Measurements from ENCODE around the gene LRRC8D.
"Not testable (repeated sequence)": the region's sequence is repeated elsewhere in the genome, so short reads cannot be mapped to it uniquely, and the experiment has no call there.

Gene LRRC8D

GRCh38 chr1:89790592-89790991, 30.2 kb upstream of the LRRC8D start:
- H2BK15ac ChIP-seq (ENCODE audit: low read length) = no peak overlapping the region
- no peak for DNase-seq (ENCODE audit: low spot score)
- H3K27ac ChIP-seq (replicated peaks; ENCODE audit: low read length) = no peak overlapping the region
- H3K4ac ChIP-seq (ENCODE audit: low read length) = no peak overlapping the region
- H3K9me3 ChIP-seq (replicated peaks in 1 of 2; ENCODE audit: control insufficient read depth in 2 of 2, insufficient read depth in 1 of 2, low read depth in 1 of 2, low read length in 2 of 2) = no peaks in the 10 kb centered on the region
- H2AFZ ChIP-seq (ENCODE audit: low read length) = no peak overlapping the region
- no peak overlapping the region for H2AK5ac ChIP-seq (ENCODE audit: low read depth, low read length)
- H3K18ac ChIP-seq (ENCODE audit: low read length) = no peak overlapping the region
- peaks cover 0 to 7% (median 0%) of the 10 kb centered on the region in 3 experiments for H3K27me3 ChIP-seq (ENCODE audit: control insufficient read depth in 3 of 3, insufficient read depth in 3 of 3, low read depth in 1 of 3, low read length in 3 of 3)
- no peaks in the 10 kb centered on the region for H3K36me3 ChIP-seq (replicated peaks in 1 of 2; ENCODE audit: control insufficient read depth in 2 of 2, insufficient read depth in 2 of 2, low read length in 2 of 2)
- H3K4me3 ChIP-seq (ENCODE audit: low read length in 2 of 2) = no peak overlapping the region
- H3K23ac ChIP-seq (ENCODE audit: low read depth, low read length, poor library complexity) = no peak overlapping the region
- no peak overlapping the region for H2BK120ac ChIP-seq (ENCODE audit: low read depth, low read length)
- no peak overlapping the region for H3K9ac ChIP-seq (ENCODE audit: low read depth, low read length, poor library complexity)
- no peak overlapping the region for H3K4me2 ChIP-seq (ENCODE audit: insufficient read depth, low read length, poor library complexity, severe bottlenecking)
- WGBS, 2 donors (ENCODE audit: extremely low coverage in 2 of 2, insufficient read length in 2 of 2, insufficient replicate concordance in 1 of 2) = no CpG with 5 or more reads among the region's 2 CpGs
- H3K14ac ChIP-seq (ENCODE audit: low read length) = no peak overlapping the region
- no peak overlapping the region for H2BK12ac ChIP-seq (ENCODE audit: low read length)
- H3K79me1 ChIP-seq (ENCODE audit: low read depth, low read length) = no peaks in the 10 kb centered on the region
- H3K4me1 ChIP-seq (ENCODE audit: control insufficient read depth in 2 of 2, insufficient read depth in 1 of 2, low read depth in 1 of 2, low read length in 2 of 2) = peaks cover 4 to 6% of the 10 kb centered on the region in 2 donors
- no peak overlapping the region for H4K8ac ChIP-seq (ENCODE audit: low read depth, low read length)
- no peak overlapping the region for H2BK5ac ChIP-seq (ENCODE audit: low read length)
- no peak overlapping the region for H4K91ac ChIP-seq (ENCODE audit: low read depth, low read length, poor library complexity)

GRCh38 chr1:89791064-89791726, 29.6 kb upstream of the LRRC8D start:
- Histone ChIP-seq H2BK15ac (ENCODE audit: low read length) (no peak overlapping the region), H3K9ac (ENCODE audit: low read depth, low read length, poor library complexity) (no peak overlapping the region), H2BK12ac (ENCODE audit: low read length) (no peak overlapping the region), H3K4me1 (ENCODE audit: control insufficient read depth in 2 of 2, insufficient read depth in 1 of 2, low read depth in 1 of 2, low read length in 2 of 2) (peaks cover 4 to 6% of the 10 kb centered on the region in 2 donors), H2BK120ac (ENCODE audit: low read depth, low read length) (no peak overlapping the region), H3K4ac (ENCODE audit: low read length) (no peak overlapping the region), H3K4me3 (ENCODE audit: low read length in 2 of 2) (no peak overlapping the region), H3K23ac (ENCODE audit: low read depth, low read length, poor library complexity) (no peak overlapping the region), H3K4me2 (ENCODE audit: insufficient read depth, low read length, poor library complexity, severe bottlenecking) (no peak overlapping the region), H3K27me3 (ENCODE audit: control insufficient read depth in 3 of 3, insufficient read depth in 3 of 3, low read depth in 1 of 3, low read length in 3 of 3) (peaks cover 0 to 7% (median 0%) of the 10 kb centered on the region in 3 experiments), H2BK5ac (ENCODE audit: low read length) (no peak overlapping the region), H3K27ac (replicated peaks; ENCODE audit: low read length) (no peak overlapping the region), H3K9me3 (replicated peaks in 1 of 2; ENCODE audit: control insufficient read depth in 2 of 2, insufficient read depth in 1 of 2, low read depth in 1 of 2, low read length in 2 of 2) (no peaks in the 10 kb centered on the region), H3K18ac (ENCODE audit: low read length) (no peak overlapping the region), H4K8ac (ENCODE audit: low read depth, low read length) (no peak overlapping the region), H3K79me1 (ENCODE audit: low read depth, low read length) (no peaks in the 10 kb centered on the region), H3K36me3 (replicated peaks in 1 of 2; ENCODE audit: control insufficient read depth in 2 of 2, insufficient read depth in 2 of 2, low read length in 2 of 2) (no peaks in the 10 kb centered on the region), H2AFZ (ENCODE audit: low read length) (peak overlapping the region; percentile 77), H2AK5ac (ENCODE audit: low read depth, low read length) (no peak overlapping the region), H3K14ac (ENCODE audit: low read length) (no peak overlapping the region), H4K91ac (ENCODE audit: low read depth, low read length, poor library complexity) (no peak overlapping the region)
- no peak for DNase-seq (ENCODE audit: low spot score)
- WGBS, 2 donors (ENCODE audit: extremely low coverage in 2 of 2, insufficient read length in 2 of 2, insufficient replicate concordance in 1 of 2) = no CpG with 5 or more reads among the region's 3 CpGs

- Histone ChIP-seq H3K4me1 (ENCODE audit: control insufficient read depth in 2 of 2, insufficient read depth in 1 of 2, low read depth in 1 of 2, low read length in 2 of 2) (peaks cover 4 to 6% of the 10 kb centered on the region in 2 donors), H3K4me3 (ENCODE audit: low read length in 2 of 2) (no peak overlapping the region), H3K14ac (ENCODE audit: low read length) (no peak overlapping the region), H3K27me3 (ENCODE audit: control insufficient read depth in 3 of 3, insufficient read depth in 3 of 3, low read depth in 1 of 3, low read length in 3 of 3) (no peaks in the 10 kb centered on the region), H4K91ac (ENCODE audit: low read depth, low read length, poor library complexity) (no peak overlapping the region), H3K9ac (ENCODE audit: low read depth, low read length, poor library complexity) (no peak overlapping the region), H3K27ac (replicated peaks; ENCODE audit: low read length) (no peak overlapping the region), H3K23ac (ENCODE audit: low read depth, low read length, poor library complexity) (no peak overlapping the region), H4K8ac (ENCODE audit: low read depth, low read length) (no peak overlapping the region), H2AK5ac (ENCODE audit: low read depth, low read length) (no peak overlapping the region), H3K9me3 (replicated peaks in 1 of 2; ENCODE audit: control insufficient read depth in 2 of 2, insufficient read depth in 1 of 2, low read depth in 1 of 2, low read length in 2 of 2) (no peaks in the 10 kb centered on the region), H2BK15ac (ENCODE audit: low read length) (no peak overlapping the region), H2BK12ac (ENCODE audit: low read length) (no peak overlapping the region), H3K79me1 (ENCODE audit: low read depth, low read length) (no peaks in the 10 kb centered on the region), H2AFZ (ENCODE audit: low read length) (no peak overlapping the region), H2BK5ac (ENCODE audit: low read length) (no peak overlapping the region), H3K4ac (ENCODE audit: low read length) (no peak overlapping the region), H2BK120ac (ENCODE audit: low read depth, low read length) (no peak overlapping the region), H3K18ac (ENCODE audit: low read length) (peak overlapping the region; percentile 29), H3K36me3 (replicated peaks in 1 of 2; ENCODE audit: control insufficient read depth in 2 of 2, insufficient read depth in 2 of 2, low read length in 2 of 2) (no peaks in the 10 kb centered on the region), H3K4me2 (ENCODE audit: insufficient read depth, low read length, poor library complexity, severe bottlenecking) (no peak overlapping the region)
- no peak for DNase-seq (ENCODE audit: low spot score)
- no CpG with 5 or more reads among the region's 5 CpGs for WGBS, 2 donors (ENCODE audit: extremely low coverage in 2 of 2, insufficient read length in 2 of 2, insufficient replicate concordance in 1 of 2)
Measured at GRCh38 chr1:89794406-89794805, 26.4 kb upstream of the LRRC8D start.

- not testable (repeated sequence) for H3K36me3 ChIP-seq (replicated peaks in 1 of 2; ENCODE audit: control insufficient read depth in 2 of 2, insufficient read depth in 2 of 2, low read length in 2 of 2); H3K9ac ChIP-seq (ENCODE audit: low read depth, low read length, poor library complexity); H3K27ac ChIP-seq (replicated peaks; ENCODE audit: low read length); H2BK12ac ChIP-seq (ENCODE audit: low read length); H3K4me2 ChIP-seq (ENCODE audit: insufficient read depth, low read length, poor library complexity, severe bottlenecking); H3K4ac ChIP-seq (ENCODE audit: low read length); H3K14ac ChIP-seq (ENCODE audit: low read length); H2BK120ac ChIP-seq (ENCODE audit: low read depth, low read length); H4K8ac ChIP-seq (ENCODE audit: low read depth, low read length); H3K18ac ChIP-seq (ENCODE audit: low read length); H2AFZ ChIP-seq (ENCODE audit: low read length); H3K23ac ChIP-seq (ENCODE audit: low read depth, low read length, poor library complexity); H3K27me3 ChIP-seq (ENCODE audit: control insufficient read depth in 3 of 3, insufficient read depth in 3 of 3, low read depth in 1 of 3, low read length in 3 of 3); H2AK5ac ChIP-seq (ENCODE audit: low read depth, low read length); H2BK5ac ChIP-seq (ENCODE audit: low read length); H3K4me3 ChIP-seq (ENCODE audit: low read length in 2 of 2); H3K9me3 ChIP-seq (replicated peaks in 1 of 2; ENCODE audit: control insufficient read depth in 2 of 2, insufficient read depth in 1 of 2, low read depth in 1 of 2, low read length in 2 of 2); H3K4me1 ChIP-seq (ENCODE audit: control insufficient read depth in 2 of 2, insufficient read depth in 1 of 2, low read depth in 1 of 2, low read length in 2 of 2); H3K79me1 ChIP-seq (ENCODE audit: low read depth, low read length); DNase-seq (ENCODE audit: low spot score); H2BK15ac ChIP-seq (ENCODE audit: low read length); H4K91ac ChIP-seq (ENCODE audit: low read depth, low read length, poor library complexity)
- WGBS, 2 donors (ENCODE audit: extremely low coverage in 2 of 2, insufficient read length in 2 of 2, insufficient replicate concordance in 1 of 2) = no CpG with 5 or more reads among the region's 4 CpGs
Measured at GRCh38 chr1:89795571-89795970, 25.3 kb upstream of the LRRC8D start.
